NCI-H2171 (cell line): ENCODE measurements around the gene ABL1.
"Not testable (repeated sequence)": the region's sequence is repeated elsewhere in the genome, so short reads cannot be mapped to it uniquely, and the experiment has no call there.

Experiments
- DNase-seq: peaks from one replicate; lab custom pipeline; 2025; lab: John Stamatoyannopoulos, UW

Gene ABL1

GRCh38 chr9:130903194-130904069, 68.4 kb downstream of the ABL1 start:
- DNase-seq: no peak

DNA sequence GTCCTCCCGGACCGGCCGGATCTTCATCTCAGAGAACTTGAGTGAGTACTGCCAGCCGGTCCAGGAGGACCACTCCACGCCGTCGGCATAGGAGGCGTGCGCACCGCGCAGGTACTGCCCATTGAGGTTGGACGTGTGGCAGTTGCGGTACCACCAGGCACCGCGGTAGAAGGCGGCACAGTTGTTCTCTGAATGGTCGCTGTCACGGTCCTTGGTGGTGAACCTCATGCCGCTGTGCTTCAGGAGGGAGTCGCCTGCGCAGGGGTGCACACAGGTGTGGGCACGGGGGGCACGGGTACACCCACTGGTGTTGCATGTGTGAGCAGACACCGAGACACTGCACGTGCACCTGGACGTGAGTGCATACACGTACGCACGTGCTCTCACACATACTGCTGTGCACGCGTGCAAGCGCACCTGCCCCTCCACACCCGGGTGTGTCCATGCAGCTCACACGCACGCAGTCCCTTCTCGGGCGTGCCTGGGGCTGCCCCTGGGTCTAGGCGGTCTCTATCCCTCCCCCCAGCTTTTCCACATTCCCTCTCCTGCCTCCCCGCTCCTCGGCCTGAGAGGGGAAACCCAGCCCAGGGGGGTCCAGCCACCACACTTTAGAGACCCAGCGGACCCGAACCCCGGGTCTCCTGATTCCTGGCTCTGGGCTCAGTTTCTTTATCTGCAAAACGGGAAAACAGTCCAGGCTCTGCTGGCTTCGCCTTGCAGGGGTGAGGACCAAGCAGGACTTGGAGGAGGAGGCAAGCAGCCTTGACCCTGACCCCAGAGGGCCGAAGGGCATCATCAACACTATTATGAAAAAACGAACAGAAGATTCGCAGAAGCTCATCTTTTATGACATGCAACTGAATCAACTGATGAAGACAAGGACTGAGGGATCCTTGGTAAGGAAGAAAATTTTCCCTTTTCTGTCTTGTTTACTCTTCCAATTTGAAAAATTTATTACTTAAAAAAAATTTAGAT, 69.3 kb downstream of the ABL1 start:
- no peak for DNase-seq

DNA sequence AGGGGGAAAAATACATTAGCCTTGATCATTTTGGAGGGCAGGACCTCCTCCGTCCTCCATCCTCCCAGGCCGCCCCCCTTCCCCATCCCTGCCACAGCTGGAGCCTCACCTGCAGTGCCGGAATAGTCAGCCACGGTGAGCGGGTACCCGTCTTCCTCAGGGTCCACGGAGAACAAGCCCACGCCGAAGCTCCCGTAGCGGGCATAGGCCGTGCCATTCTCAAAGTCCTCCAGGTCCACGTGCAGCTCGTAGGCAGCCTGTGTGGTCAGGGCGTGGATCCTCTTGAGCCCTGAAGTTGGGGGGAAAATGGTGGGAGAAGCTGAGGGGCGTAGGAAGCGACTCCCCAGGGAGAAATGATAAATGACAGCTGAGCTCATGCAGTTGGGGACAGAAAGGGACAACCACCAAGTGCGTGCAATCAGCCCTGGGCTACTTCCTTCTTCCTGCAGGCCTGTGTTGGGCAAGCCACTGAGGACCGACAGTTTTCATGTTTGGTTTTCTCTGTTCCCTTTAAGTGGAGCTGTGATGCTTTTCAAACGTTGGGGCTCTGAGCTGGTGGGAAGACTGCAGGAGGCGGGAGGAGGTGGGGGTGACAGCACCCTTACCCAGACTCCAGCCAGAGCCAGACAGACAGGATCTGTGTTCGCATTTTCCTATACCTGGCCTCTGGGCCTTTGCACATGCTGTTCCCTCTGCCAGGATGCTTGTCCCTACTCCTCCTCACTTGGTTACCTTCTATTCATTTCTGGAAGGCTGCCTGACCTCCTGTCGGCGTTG, 70.3 kb downstream of the ABL1 start:
- DNase-seq: no peak

GRCh38 chr9:130905902-130906734, 71.1 kb downstream of the ABL1 start:
- DNase-seq: no peak

DNA sequence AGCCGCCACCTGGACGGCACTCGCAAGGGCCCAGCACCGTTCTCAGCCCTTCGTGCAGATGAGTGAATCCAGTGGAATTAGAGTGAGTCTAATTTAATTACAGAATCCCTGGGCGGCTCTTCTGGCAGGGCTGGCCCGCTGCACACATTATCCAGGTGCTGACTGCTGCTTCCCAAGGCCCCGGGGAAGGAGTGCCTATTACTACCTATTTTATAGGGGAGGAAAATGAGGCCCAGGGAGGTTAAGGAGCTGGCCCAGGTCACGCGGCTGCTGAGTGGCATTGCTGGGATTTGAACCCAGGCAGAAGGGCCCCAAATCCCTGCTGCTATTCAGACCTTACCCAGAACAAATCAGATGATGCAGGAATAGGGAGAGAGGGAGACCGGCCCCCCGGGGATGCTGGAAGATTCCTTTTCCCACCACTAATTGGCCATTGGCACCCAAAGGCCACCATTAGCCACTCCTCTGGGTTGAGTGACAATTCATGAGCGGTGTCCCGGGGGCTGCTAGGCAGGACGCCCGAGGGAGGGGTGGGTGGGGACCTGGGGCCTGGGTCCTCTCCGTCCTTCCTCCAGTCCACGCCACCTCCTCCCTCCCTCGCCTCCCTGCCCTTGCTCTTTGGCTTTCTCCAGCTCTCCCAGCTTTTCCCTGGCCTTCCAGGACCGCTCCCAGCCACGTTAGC, 71.8 kb downstream of the ABL1 start:
- peak; percentile 82 for DNase-seq

DNA sequence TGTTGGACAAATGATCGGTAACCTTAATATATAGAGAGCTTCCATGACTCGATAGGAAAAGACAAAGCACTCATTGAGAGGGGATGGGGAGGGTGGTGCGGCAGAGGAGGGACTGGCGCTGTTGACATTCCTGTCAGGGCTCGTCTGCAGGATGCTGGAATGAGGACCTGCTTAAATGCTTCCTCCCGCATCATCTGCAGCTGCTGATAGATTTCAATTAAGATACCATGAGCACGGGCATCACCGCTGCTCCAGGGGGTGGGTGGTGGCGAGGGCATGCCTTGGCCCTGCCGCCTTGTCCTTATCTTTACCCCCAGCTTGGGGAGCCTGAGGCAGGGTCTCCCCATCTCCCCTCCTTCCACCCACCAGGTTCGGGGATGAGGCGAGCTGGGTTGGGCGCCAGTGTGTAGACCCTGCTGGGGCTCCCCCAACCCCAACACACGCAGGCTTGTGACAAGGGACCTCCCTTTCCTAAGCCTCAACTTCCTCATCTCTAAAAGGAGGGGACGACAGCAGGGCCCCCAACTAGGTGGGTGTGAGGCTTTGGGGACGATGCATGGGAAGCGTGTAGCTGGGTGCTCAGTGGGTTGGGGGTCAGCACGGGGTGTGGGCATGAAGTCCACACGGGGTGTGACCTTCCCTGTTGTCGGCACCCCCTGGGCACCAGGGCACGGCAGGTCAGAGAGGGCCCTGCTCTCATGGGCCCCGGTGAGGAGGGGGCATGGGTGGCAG, 73.3 kb downstream of the ABL1 start:
- DNase-seq: no peak

DNA sequence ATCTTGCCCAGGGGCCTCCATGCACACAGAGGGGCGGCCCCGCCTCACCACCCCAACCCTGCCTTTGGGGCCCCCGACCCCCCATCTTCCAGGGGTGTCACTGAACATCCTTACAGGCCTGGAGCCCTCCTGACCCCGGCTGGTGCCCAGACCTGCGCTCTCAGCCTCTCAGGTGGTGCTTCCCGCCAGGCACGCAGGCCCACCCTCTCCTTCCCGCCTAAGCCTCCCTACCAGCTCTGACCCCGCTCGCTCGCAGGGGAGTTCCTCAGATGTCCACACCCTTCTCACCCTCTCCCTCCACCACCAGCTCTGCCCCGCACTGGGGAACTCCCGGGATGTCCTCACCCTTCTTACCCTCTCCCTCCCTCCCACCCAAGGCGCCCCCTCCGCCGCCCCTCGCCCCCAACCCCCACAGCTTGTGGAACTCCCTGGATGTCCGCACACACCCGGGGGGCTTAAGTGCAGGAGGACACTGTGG, 73.9 kb downstream of the ABL1 start:
- no peak for DNase-seq

DNA sequence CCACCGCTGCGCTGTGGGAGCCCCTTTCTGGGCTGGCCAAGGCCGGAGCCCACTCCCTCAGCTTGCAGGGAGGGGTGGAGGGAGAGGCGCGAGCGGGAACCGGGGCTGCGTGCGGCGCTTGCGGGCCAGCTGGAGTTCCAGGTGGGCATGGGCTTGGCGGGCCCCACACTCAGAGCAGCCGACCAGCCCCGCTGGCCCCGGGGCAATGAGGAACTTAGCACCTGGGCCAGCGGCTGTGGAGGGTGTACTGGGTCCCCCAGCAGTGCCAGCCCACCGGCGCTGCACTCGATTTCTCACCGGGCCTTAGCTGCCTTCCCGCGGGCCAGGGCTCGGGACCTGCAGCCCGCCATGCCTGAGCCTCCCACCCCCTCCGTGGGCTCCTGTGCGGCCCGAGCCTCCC, 75.0 kb downstream of the ABL1 start:
- DNase-seq: not testable (repeated sequence)

DNA sequence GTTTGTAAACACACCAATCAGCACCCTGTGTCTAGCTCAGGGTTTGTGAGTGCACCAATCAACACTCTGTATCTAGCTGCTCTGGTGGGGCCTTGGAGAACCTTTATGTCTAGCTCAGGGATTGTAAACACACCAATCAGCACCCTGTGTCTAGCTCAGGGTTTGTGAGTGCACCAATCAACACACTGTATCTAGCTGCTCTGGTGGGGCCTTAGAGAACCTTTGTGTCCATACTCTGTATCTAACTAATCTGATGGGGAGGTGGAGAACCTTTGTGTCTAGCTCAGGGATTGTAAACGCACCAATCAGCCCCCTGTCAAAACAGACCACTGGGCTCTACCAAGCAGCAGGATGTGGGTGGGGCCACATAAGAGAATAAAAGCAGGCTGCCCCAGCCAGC, 75.6 kb downstream of the ABL1 start:
- DNase-seq: not testable (repeated sequence)

DNA sequence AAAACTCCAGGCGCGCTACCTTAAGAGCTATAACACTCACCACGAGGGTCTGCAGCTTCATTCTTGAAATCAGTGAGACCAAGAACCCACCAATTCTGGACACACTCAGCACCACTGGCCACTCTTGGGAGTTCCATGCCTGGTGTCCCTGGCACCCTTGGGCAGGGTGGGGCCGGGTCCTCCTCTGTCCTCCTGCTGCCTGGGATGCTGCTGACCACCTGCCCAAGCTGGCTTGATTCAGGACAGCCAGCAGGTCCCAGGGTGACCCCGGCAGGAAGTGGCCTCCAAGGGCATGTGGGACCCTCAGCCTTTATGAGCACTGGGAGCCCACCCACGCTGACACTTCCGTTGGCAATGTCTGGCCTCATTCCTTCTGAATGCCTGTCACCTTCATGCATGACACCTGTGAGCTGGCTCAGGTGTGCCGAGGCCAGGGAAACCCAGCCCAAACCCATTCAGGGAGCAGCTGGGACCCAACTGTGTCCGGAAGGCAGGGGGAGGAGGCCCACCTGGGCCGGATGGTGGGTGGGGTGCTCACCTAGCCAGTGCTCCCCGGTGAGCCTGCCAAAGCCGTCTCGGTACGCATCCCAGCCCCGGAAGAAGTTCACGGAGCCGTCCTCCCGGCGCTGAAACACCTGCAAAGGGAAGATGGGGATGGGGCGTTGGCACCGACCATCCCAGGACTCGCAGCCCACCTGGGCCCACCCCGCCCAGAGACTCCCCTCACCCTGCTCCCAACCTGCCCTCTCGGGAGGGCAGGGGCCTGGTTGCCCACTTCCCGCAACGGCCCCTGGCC, 76.4 kb downstream of the ABL1 start:
- no peak for DNase-seq

DNA sequence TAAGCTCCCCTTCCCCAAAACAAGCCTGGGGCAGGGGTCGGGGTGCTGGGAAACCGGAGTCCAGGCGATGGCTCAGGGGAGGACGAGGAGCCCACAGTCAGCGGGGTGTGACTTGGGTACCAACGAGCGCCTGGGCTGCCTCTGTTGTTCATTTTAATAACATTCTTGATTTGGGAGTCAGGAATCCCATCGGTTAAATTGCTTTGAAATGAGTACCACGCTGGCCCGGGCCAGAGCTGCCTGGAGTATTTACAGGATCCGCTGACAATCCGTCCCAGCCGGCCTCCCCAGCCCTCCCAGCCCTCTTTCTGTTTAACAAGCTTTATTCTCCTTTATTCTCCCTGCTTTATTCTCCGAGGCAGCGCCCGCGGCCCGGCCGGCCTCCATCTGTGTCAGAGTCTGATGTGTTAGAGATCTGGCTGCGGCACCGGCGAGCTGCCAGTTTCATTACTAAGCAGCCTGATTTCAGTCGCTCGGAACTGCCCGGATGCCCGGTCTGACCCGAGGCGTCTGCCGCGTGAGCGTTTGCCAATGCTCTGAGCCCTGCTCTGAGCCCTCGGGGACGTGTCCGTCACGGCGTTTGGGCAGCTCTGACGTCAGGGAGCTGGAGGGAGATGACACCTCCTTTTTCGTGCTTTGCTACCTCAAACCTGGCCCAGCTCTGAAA, 78.0 kb downstream of the ABL1 start:
- DNase-seq: no peak

DNA sequence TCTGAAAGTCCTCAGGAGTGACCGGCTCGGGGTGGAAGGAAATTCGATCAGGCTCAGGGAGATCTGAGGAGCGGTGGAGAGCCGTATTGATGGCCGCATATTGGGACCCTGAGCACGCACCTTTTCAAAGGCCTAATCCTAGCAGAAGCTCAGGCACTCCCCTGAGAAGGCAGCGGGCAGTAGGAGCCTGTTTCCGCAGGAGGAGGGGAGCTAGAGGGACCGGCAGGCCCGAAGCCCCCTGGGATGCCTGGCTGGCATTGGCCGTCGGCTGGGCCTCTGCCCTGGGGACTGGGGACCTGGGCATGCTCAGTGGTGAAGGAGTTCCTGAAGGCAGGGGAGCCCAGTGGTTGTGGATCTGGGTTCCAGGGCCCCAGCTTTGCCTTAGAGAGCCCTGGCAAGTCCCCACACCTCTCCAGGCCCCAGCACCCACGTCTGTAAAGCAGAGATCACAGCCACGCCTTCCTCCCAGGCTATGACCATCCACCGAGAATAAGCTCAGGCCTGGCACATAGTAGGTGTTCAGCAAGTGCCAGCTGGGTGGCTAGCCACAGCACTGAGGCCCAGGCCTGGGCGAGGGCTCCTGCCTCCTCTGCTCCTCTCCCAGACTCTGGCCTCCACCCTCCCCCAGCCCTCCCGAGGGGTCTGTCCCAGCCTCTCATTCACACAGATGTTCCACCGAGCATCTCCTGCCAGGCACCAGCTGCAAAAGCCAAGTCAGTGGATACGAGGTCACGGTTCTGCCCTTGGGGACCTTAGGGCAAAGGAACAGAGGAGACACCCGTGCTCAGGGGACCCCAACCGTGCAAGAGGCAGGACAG, 78.8 kb downstream of the ABL1 start:
- no peak for DNase-seq

DNA sequence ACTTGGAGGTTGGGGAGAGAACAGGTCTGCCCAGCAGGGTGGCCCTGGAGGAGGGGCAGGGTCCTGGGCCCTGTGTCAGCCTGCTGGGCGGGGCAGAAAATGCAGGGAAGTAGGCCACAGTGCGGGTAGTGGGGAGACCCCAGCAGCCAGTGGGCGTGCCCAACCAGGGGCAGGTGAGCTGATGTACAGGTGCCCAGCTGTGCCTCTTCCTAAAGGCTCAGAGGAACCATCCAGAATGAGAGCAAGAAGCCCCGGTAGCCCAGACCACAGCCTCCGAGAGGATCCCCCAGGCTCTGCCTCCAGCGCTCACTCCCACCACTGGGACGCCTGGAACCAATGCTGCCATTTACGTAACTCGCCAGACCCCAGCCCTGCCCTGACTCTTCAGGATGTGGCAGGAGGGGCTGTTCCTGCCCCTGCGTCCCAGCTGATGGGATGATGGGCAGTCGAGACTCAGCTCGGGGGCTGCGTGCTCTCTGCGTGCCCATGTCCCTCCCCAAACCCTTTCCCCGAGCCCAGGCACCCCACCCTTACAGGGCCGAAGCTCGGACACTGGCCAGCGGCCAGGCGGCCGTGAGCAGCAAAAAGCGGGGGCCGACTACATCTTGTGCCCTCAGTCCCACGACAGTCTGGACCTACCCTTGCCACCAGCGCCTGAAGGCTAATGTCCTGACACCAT, 79.5 kb downstream of the ABL1 start:
- DNase-seq: no peak

- DNase-seq: no peak
These were observed 80.0 kb downstream of the ABL1 start for GRCh38 chr9:130915096-130915447.

DNA sequence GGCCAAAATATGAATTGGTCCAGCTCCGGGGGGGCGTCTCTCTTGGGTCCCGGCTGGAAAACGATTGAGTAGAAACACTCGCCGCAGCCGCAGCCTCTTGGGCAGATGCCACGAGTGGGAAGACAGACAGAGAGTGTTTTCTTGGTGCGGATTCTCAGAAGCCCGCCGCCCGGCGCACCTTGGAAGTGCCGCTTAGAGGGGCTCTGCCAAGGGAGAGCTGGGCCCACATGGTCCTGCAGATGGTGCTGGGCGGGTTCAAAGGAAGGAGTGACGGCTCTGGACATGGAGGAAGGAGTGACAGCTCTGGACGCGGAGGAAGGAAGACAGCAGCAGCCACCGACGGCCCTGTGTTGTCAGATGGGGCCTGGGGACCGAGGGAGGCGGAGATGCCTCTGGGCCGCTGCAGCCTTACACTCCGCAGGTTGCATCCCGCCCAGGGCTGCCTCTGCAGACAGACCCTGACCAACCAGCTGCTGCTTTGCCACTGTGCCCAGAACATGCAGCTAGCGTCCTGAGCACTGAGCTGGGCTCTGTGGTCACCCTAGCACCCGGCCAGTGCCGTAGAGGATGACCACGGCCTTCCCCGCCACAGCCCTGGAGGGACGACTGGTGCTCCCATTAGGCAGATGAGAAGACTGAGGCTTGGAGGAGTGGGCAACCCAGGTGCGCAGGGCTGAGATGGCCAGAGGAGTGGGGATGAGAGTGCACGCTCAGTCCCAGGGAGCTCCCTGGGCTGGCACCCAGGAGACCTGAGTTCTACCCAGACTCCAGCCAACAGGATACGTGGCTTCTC, 82.3 kb downstream of the ABL1 start:
- no peak for DNase-seq
